Activated naive CD8-positive, alpha-beta T cell (primary cell): ENCODE data around the gene ZNF138.
"Not testable (repeated sequence)": the region's sequence is repeated elsewhere in the genome, so short reads cannot be mapped to it uniquely, and the experiment has no call there.

Experiments used
- H3K27ac Mint-ChIP-seq: one replicate; pipeline ENCODE4 v1.8.0; 2021; ENCODE audit warnings: mixed read lengths
- H3K27me3 Mint-ChIP-seq: one replicate; pipeline ENCODE4 v1.8.0; 2021; ENCODE audit warnings: mixed read lengths
- H3K36me3 Mint-ChIP-seq: one replicate; pipeline ENCODE4 v1.8.0; 2021; ENCODE audit warnings: mixed read lengths
- H3K4me1 Mint-ChIP-seq: one replicate; pipeline ENCODE4 v1.8.0; 2021; ENCODE audit warnings: low read depth, mixed read lengths
- H3K4me3 Mint-ChIP-seq: one replicate; pipeline ENCODE4 v1.8.0; 2021; ENCODE audit warnings: mild to moderate bottlenecking, mixed read lengths
- H3K9me3 Mint-ChIP-seq: one replicate; pipeline ENCODE4 v1.8.0; 2021; ENCODE audit warnings: low read depth, mixed read lengths

ZNF138 gene

GRCh38 chr7:64802699-64803098 lies 8.5 kb downstream of the ZNF138 start:
- H3K4me3 Mint-ChIP-seq = no peak overlapping the region
- peaks cover 3% of the 10 kb centered on the region for H3K9me3 Mint-ChIP-seq
- no peak overlapping the region for H3K27ac Mint-ChIP-seq
- H3K27me3 Mint-ChIP-seq = no peaks in the 10 kb centered on the region
- H3K4me1 Mint-ChIP-seq = peaks cover 34% of the 10 kb centered on the region
- peaks cover 40% of the 10 kb centered on the region for H3K36me3 Mint-ChIP-seq

- H3K36me3 Mint-ChIP-seq = peaks cover 24% of the 10 kb centered on the region
- H3K27me3 Mint-ChIP-seq = no peaks in the 10 kb centered on the region
- H3K9me3 Mint-ChIP-seq = peaks cover 3% of the 10 kb centered on the region
- no peak overlapping the region for H3K4me3 Mint-ChIP-seq
- H3K4me1 Mint-ChIP-seq = no peaks in the 10 kb centered on the region
- H3K27ac Mint-ChIP-seq = no peak overlapping the region
Measured at GRCh38 chr7:64807731-64808365, 13.6 kb downstream of the ZNF138 start.

- no peak overlapping the region for H3K4me3 Mint-ChIP-seq
- H3K4me1 Mint-ChIP-seq = peaks cover 4% of the 10 kb centered on the region
- H3K27ac Mint-ChIP-seq = no peak overlapping the region
- H3K27me3 Mint-ChIP-seq = no peaks in the 10 kb centered on the region
- no peaks in the 10 kb centered on the region for H3K9me3 Mint-ChIP-seq
- peaks cover 31% of the 10 kb centered on the region for H3K36me3 Mint-ChIP-seq
Measured at GRCh38 chr7:64811767-64812166, 17.5 kb downstream of the ZNF138 start.

GRCh38 chr7:64830926-64831325 lies 36.7 kb downstream of the ZNF138 start:
- H3K4me1 Mint-ChIP-seq = no peaks in the 10 kb centered on the region

GRCh38 chr7:64832136-64832535 lies 37.9 kb downstream of the ZNF138 start:
- no peak overlapping the region for H3K27ac Mint-ChIP-seq

More at GRCh38 chr7:64830926-64831325, 36.7 kb downstream of the ZNF138 start:
- Mint-ChIP-seq H3K9me3 (peaks cover 34% of the 10 kb centered on the region), H3K27ac (no peak overlapping the region), H3K27me3 (no peaks in the 10 kb centered on the region), H3K36me3 (peaks cover 35% of the 10 kb centered on the region), H3K4me3 (no peak overlapping the region)

GRCh38 chr7:64834989-64835388 lies 40.8 kb downstream of the ZNF138 start:
- Mint-ChIP-seq H3K27me3 (no peaks in the 10 kb centered on the region), H3K4me3 (no peak overlapping the region), H3K36me3 (peaks cover 28% of the 10 kb centered on the region), H3K9me3 (peaks cover 30% of the 10 kb centered on the region), H3K4me1 (no peaks in the 10 kb centered on the region), H3K27ac (no peak overlapping the region)

More at GRCh38 chr7:64832136-64832535, 37.9 kb downstream of the ZNF138 start:
- Mint-ChIP-seq H3K4me1 (no peaks in the 10 kb centered on the region), H3K4me3 (no peak overlapping the region), H3K9me3 (peaks cover 34% of the 10 kb centered on the region), H3K36me3 (peaks cover 35% of the 10 kb centered on the region), H3K27me3 (no peaks in the 10 kb centered on the region)

- not testable (repeated sequence) for H3K4me3 Mint-ChIP-seq, H3K27ac Mint-ChIP-seq, H3K27me3 Mint-ChIP-seq, H3K4me1 Mint-ChIP-seq
- peaks cover 23% of the 10 kb centered on the region for H3K36me3 Mint-ChIP-seq
- peaks cover 29% of the 10 kb centered on the region for H3K9me3 Mint-ChIP-seq
Measured at GRCh38 chr7:64835856-64836255, 41.6 kb downstream of the ZNF138 start.

- not testable (repeated sequence) for H3K27ac Mint-ChIP-seq, H3K4me3 Mint-ChIP-seq, H3K4me1 Mint-ChIP-seq, H3K9me3 Mint-ChIP-seq, H3K36me3 Mint-ChIP-seq, H3K27me3 Mint-ChIP-seq
Measured at GRCh38 chr7:64838051-64838450, 43.8 kb downstream of the ZNF138 start.

GRCh38 chr7:64838691-64839090 lies 44.5 kb downstream of the ZNF138 start:
- no peak overlapping the region for H3K27ac Mint-ChIP-seq

GRCh38 chr7:64839910-64840309 lies 45.7 kb downstream of the ZNF138 start:
- H3K27ac Mint-ChIP-seq = no peak overlapping the region
- no peaks in the 10 kb centered on the region for H3K27me3 Mint-ChIP-seq
- H3K4me1 Mint-ChIP-seq = no peaks in the 10 kb centered on the region
- peaks cover 3% of the 10 kb centered on the region for H3K9me3 Mint-ChIP-seq
- H3K36me3 Mint-ChIP-seq = peaks cover 4% of the 10 kb centered on the region
- H3K4me3 Mint-ChIP-seq = no peak overlapping the region

More at GRCh38 chr7:64838691-64839090, 44.5 kb downstream of the ZNF138 start:
- H3K9me3 Mint-ChIP-seq = peaks cover 7% of the 10 kb centered on the region
- H3K36me3 Mint-ChIP-seq = peaks cover 3% of the 10 kb centered on the region
- no peaks in the 10 kb centered on the region for H3K4me1 Mint-ChIP-seq
- H3K4me3 Mint-ChIP-seq = no peak overlapping the region
- H3K27me3 Mint-ChIP-seq = no peaks in the 10 kb centered on the region

- Mint-ChIP-seq H3K27me3 (no peaks in the 10 kb centered on the region), H3K9me3 (peaks cover 4% of the 10 kb centered on the region), H3K36me3 (peaks cover 11% of the 10 kb centered on the region), H3K4me1 (no peaks in the 10 kb centered on the region), H3K27ac (no peak overlapping the region), H3K4me3 (no peak overlapping the region)
Measured at GRCh38 chr7:64849250-64849923, 55.2 kb downstream of the ZNF138 start.

- H3K27ac Mint-ChIP-seq = no peak overlapping the region
- H3K4me1 Mint-ChIP-seq = no peaks in the 10 kb centered on the region
- H3K4me3 Mint-ChIP-seq = no peak overlapping the region
- no peaks in the 10 kb centered on the region for H3K27me3 Mint-ChIP-seq
- peaks cover 10% of the 10 kb centered on the region for H3K36me3 Mint-ChIP-seq
- H3K9me3 Mint-ChIP-seq = peaks cover 4% of the 10 kb centered on the region
Measured at GRCh38 chr7:64849924-64850499, 55.8 kb downstream of the ZNF138 start.

- no peak overlapping the region for H3K27ac Mint-ChIP-seq
Measured at GRCh38 chr7:64853679-64854078, 59.5 kb downstream of the ZNF138 start.

GRCh38 chr7:64854969-64855368 lies 60.7 kb downstream of the ZNF138 start:
- H3K27me3 Mint-ChIP-seq = no peaks in the 10 kb centered on the region
- no peaks in the 10 kb centered on the region for H3K4me1 Mint-ChIP-seq
- H3K9me3 Mint-ChIP-seq = no peaks in the 10 kb centered on the region
- peaks cover 6% of the 10 kb centered on the region for H3K36me3 Mint-ChIP-seq
- H3K4me3 Mint-ChIP-seq = no peak overlapping the region
- H3K27ac Mint-ChIP-seq = no peak overlapping the region

More at GRCh38 chr7:64853679-64854078, 59.5 kb downstream of the ZNF138 start:
- no peaks in the 10 kb centered on the region for H3K9me3 Mint-ChIP-seq
- H3K4me1 Mint-ChIP-seq = no peaks in the 10 kb centered on the region
- H3K27me3 Mint-ChIP-seq = no peaks in the 10 kb centered on the region
- H3K4me3 Mint-ChIP-seq = no peak overlapping the region
- H3K36me3 Mint-ChIP-seq = peaks cover 6% of the 10 kb centered on the region

GRCh38 chr7:64863021-64863420 lies 68.8 kb downstream of the ZNF138 start:
- no peaks in the 10 kb centered on the region for H3K27me3 Mint-ChIP-seq
- H3K4me1 Mint-ChIP-seq = no peaks in the 10 kb centered on the region
- H3K4me3 Mint-ChIP-seq = no peak overlapping the region
- H3K27ac Mint-ChIP-seq = no peak overlapping the region
- H3K36me3 Mint-ChIP-seq = no peaks in the 10 kb centered on the region
- H3K9me3 Mint-ChIP-seq = no peaks in the 10 kb centered on the region
